Measurements from ENCODE around the gene RELA. TPM values are rescaled to one million over a fixed set of nuclear protein-coding genes. Genes with fewer than 3 reads are reported as not detected.

The RELA gene
- total and polyA plus RNA-seq, 2 of the 13 experiments (the other 11 are each of a cell fraction or from before 2014, with no cell fraction given): 21.4 to 40.5 TPM

- TF ChIP-seq CEBPZ (IDR thresholded peaks at IDR 0.05; ENCODE audit: low read length): no peak
- no peak for TF ChIP-seq ZBTB3 (CRISPR knock-in tag; IDR thresholded peaks at IDR 0.05; ENCODE audit: borderline replicate concordance, low read depth)
- no peak for TF ChIP-seq RXRA (CRISPR knock-in tag; IDR thresholded peaks at IDR 0.05)
- TF ChIP-seq ZNF432 (CRISPR knock-in tag; IDR thresholded peaks at IDR 0.05; ENCODE audit: borderline replicate concordance): no peak
- no peak for TF ChIP-seq TBL1XR1 (IDR thresholded peaks at IDR 0.05; ENCODE audit: borderline replicate concordance, low read length, partially characterized antibody)
- no peak for TF ChIP-seq SIX1 (CRISPR knock-in tag; IDR thresholded peaks at IDR 0.05; ENCODE audit: borderline replicate concordance)
- TF ChIP-seq, protein P1, sequence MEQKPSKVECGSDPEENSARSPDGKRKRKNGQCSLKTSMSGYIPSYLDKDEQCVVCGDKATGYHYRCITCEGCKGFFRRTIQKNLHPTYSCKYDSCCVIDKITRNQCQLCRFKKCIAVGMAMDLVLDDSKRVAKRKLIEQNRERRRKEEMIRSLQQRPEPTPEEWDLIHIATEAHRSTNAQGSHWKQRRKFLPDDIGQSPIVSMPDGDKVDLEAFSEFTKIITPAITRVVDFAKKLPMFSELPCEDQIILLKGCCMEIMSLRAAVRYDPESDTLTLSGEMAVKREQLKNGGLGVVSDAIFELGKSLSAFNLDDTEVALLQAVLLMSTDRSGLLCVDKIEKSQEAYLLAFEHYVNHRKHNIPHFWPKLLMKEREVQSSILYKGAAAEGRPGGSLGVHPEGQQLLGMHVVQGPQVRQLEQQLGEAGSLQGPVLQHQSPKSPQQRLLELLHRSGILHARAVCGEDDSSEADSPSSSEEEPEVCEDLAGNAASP (CRISPR knock-in tag; IDR thresholded peaks at IDR 0.05; ENCODE audit: borderline replicate concordance): no peak
- TF ChIP-seq ZSCAN9 (CRISPR knock-in tag; IDR thresholded peaks at IDR 0.05; ENCODE audit: borderline replicate concordance): no peak
These were observed 53.5 kb downstream of the RELA start (continued) for GRCh38 chr11:65609229-65609628.

Measured in HepG2 (cell line).